SK-N-SH treated with all-trans-retinoic acid at 6 μM for 48 hours (cell line): ENCODE measurements around the gene PTCD1.

Experiments used
- ATAC-seq: fragments of 200-7000 bp; cut with Tn5 transposase; 3 replicates; pipeline ENCODE4 v1.9.1; 2020; ENCODE audit warnings: mild to moderate bottlenecking, moderate library complexity
- ARNTL ChIP-seq: fragments of 450-650 bp; formaldehyde crosslinking; IDR thresholded peaks from 2 replicates; pipeline ENCODE4 v1.5.0; 2020; ENCODE audit warnings: low read depth, mild to moderate bottlenecking, moderate library complexity, borderline replicate concordance
- BACH2 ChIP-seq: fragments of 250-450 bp; sonication (Bioruptor Pico); IDR thresholded peaks from 2 replicates; pipeline ENCODE4 v1.9.0; 2021; ENCODE audit warnings: mild to moderate bottlenecking, borderline replicate concordance
- CSDC2 ChIP-seq: fragments of 250-450 bp; sonication (Bioruptor Pico); IDR thresholded peaks from 2 replicates; pipeline ENCODE4 v1.5.0; 2020; ENCODE audit warnings: mild to moderate bottlenecking, moderate library complexity
- ESRRG ChIP-seq: fragments of 250-450 bp; sonication (Bioruptor Pico); IDR thresholded peaks from 2 replicates; pipeline ENCODE4 v1.6.1; 2021; ENCODE audit warnings: mild to moderate bottlenecking
- GLIS3 ChIP-seq: fragments of 250-450 bp; sonication (Bioruptor Pico); IDR thresholded peaks from 2 replicates; pipeline ENCODE4 v1.5.0; 2020; ENCODE audit warnings: mild to moderate bottlenecking, moderate library complexity
- ISL1 ChIP-seq: fragments of 250-450 bp; sonication (Bioruptor Pico); IDR thresholded peaks from 2 replicates; pipeline ENCODE4 v2.1.2; 2022; ENCODE audit warnings: mild to moderate bottlenecking, moderate library complexity
- OSR1 ChIP-seq: fragments of 250-450 bp; sonication (Bioruptor Pico); IDR thresholded peaks from 2 replicates; pipeline ENCODE4 v1.8.0; 2022; ENCODE audit warnings: moderate library complexity, mild to moderate bottlenecking, inconsistent platforms
- PPARA ChIP-seq: fragments of 250-450 bp; sonication (Bioruptor Pico); IDR thresholded peaks from 2 replicates; pipeline ENCODE4 v1.5.0; 2020; ENCODE audit warnings: mild to moderate bottlenecking, borderline replicate concordance
- RARB ChIP-seq: fragments of 250-450 bp; sonication (Bioruptor Pico); IDR thresholded peaks from 2 replicates; pipeline ENCODE4 v1.8.0; 2021; ENCODE audit warnings: mild to moderate bottlenecking, moderate library complexity
- TCF4 ChIP-seq: fragments of 250-450 bp; sonication (Bioruptor Pico); IDR thresholded peaks from 2 replicates; pipeline ENCODE4 v1.8.0; 2021; ENCODE audit warnings: mild to moderate bottlenecking, moderate library complexity, borderline replicate concordance
- ZC3H10 ChIP-seq: fragments of 250-450 bp; sonication (Bioruptor Pico); IDR thresholded peaks from 2 replicates; pipeline ENCODE4 v1.5.1; 2021; ENCODE audit warnings: mild to moderate bottlenecking, moderate library complexity
- ZFP30 ChIP-seq: fragments of 450-650 bp; formaldehyde crosslinking; IDR thresholded peaks from 2 replicates; pipeline ENCODE4 v1.5.0; 2022; ENCODE audit warnings: mild to moderate bottlenecking, moderate library complexity
- ZNF565 ChIP-seq: fragments of 450-650 bp; formaldehyde crosslinking; conservative IDR thresholded peaks from 2 replicates; pipeline ENCODE4 v1.5.0; 2020; ENCODE audit warnings: low read depth, mild to moderate bottlenecking, moderate library complexity
- ZNF70 ChIP-seq: fragments of 450-650 bp; formaldehyde crosslinking; IDR thresholded peaks from 2 replicates; pipeline ENCODE4 v1.5.0; 2020; ENCODE audit warnings: mild to moderate bottlenecking, moderate library complexity
- ZNF8 ChIP-seq: fragments of 450-650 bp; formaldehyde crosslinking; IDR thresholded peaks from 2 replicates; pipeline ENCODE4 v1.5.0; 2020; ENCODE audit warnings: mild to moderate bottlenecking, moderate library complexity
- TF ChIP-seq, protein P1 (sequence below): fragments of 250-450 bp; sonication (Bioruptor Pico); IDR thresholded peaks from 2 replicates; pipeline ENCODE4 v1.5.0; 2020; ENCODE audit warnings: mild to moderate bottlenecking, moderate library complexity
- TF ChIP-seq, protein P2 (sequence below): fragments of 250-450 bp; sonication (Bioruptor Pico); IDR thresholded peaks from 2 replicates; pipeline ENCODE4 v1.8.0; 2021; ENCODE audit warnings: low read depth, mild to moderate bottlenecking, moderate library complexity, borderline replicate concordance
- TF ChIP-seq, protein P3 (sequence below): fragments of 250-450 bp; sonication (Bioruptor Pico); IDR thresholded peaks from 2 replicates; pipeline ENCODE4 v1.8.0; 2020; ENCODE audit warnings: mild to moderate bottlenecking, moderate library complexity, borderline replicate concordance
- TF ChIP-seq, protein P4 (sequence below): fragments of 250-450 bp; sonication (Bioruptor Pico); IDR thresholded peaks from 2 replicates; pipeline ENCODE4 v1.5.1; 2021; ENCODE audit warnings: mild to moderate bottlenecking, moderate library complexity

Gene PTCD1

DNA sequence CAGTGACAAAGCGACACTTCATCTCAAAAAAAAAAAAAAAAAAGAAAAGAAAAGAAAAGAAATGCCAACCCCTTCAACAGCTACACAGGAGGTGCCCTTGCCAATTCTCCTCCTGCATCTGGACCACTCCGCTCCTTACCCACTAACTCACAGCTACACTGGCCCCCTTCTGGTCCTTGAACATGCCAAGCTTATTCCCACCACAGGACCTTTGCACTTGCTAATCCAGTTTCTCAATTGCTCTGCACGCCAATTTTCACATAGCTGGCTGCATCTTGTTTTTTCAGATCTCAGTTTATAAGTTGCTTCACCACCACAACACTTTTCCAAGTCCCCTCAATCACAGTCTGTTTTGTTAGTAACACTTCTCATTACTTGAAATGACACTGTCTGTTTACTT lies 35.7 kb downstream of the PTCD1 start:
- ATAC-seq, result no peak
- TF ChIP-seq ZNF8 (CRISPR knock-in tag) (no peak), ZC3H10 (CRISPR knock-in tag) (no peak), ISL1 (CRISPR knock-in tag) (no peak), ESRRG (no peak), ARNTL (CRISPR knock-in tag) (no peak), OSR1 (CRISPR knock-in tag) (no peak), TCF4 (CRISPR knock-in tag) (no peak), ZNF70 (CRISPR knock-in tag) (no peak), PPARA (CRISPR knock-in tag) (no peak), GLIS3 (CRISPR knock-in tag) (no peak), BACH2 (CRISPR knock-in tag) (no peak), ZNF565 (CRISPR knock-in tag) (no peak)
- TF ChIP-seq, protein P1, sequence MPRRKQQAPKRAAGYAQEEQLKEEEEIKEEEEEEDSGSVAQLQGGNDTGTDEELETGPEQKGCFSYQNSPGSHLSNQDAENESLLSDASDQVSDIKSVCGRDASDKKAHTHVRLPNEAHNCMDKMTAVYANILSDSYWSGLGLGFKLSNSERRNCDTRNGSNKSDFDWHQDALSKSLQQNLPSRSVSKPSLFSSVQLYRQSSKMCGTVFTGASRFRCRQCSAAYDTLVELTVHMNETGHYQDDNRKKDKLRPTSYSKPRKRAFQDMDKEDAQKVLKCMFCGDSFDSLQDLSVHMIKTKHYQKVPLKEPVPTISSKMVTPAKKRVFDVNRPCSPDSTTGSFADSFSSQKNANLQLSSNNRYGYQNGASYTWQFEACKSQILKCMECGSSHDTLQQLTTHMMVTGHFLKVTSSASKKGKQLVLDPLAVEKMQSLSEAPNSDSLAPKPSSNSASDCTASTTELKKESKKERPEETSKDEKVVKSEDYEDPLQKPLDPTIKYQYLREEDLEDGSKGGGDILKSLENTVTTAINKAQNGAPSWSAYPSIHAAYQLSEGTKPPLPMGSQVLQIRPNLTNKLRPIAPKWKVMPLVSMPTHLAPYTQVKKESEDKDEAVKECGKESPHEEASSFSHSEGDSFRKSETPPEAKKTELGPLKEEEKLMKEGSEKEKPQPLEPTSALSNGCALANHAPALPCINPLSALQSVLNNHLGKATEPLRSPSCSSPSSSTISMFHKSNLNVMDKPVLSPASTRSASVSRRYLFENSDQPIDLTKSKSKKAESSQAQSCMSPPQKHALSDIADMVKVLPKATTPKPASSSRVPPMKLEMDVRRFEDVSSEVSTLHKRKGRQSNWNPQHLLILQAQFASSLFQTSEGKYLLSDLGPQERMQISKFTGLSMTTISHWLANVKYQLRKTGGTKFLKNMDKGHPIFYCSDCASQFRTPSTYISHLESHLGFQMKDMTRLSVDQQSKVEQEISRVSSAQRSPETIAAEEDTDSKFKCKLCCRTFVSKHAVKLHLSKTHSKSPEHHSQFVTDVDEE, result no peak
- TF ChIP-seq, protein P2, sequence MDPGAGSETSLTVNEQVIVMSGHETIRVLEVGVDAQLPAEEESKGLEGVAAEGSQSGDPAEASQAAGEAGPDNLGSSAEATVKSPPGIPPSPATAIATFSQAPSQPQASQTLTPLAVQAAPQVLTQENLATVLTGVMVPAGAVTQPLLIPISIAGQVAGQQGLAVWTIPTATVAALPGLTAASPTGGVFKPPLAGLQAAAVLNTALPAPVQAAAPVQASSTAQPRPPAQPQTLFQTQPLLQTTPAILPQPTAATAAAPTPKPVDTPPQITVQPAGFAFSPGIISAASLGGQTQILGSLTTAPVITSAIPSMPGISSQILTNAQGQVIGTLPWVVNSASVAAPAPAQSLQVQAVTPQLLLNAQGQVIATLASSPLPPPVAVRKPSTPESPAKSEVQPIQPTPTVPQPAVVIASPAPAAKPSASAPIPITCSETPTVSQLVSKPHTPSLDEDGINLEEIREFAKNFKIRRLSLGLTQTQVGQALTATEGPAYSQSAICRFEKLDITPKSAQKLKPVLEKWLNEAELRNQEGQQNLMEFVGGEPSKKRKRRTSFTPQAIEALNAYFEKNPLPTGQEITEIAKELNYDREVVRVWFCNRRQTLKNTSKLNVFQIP (CRISPR knock-in tag), result no peak

DNA sequence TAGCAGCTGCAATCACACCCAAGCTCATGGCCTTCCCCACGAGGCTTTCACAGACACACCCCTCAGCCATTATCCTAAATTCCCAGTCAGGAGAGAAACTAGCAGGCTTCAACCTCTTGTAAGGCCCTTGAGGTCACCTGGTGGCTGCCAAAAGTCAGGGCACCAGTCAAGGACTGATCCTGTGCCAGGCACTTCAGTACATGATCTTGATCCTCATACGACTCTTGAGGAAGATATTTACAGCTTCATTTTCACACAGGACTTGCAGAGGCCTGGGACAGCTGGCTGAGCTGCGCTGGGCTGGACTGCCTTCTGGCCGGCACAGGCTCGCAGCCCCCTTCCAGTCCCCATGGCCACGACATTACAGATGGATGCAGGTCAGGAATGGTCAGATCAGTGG lies 39.0 kb downstream of the PTCD1 start:
- ATAC-seq, result no peak

DNA sequence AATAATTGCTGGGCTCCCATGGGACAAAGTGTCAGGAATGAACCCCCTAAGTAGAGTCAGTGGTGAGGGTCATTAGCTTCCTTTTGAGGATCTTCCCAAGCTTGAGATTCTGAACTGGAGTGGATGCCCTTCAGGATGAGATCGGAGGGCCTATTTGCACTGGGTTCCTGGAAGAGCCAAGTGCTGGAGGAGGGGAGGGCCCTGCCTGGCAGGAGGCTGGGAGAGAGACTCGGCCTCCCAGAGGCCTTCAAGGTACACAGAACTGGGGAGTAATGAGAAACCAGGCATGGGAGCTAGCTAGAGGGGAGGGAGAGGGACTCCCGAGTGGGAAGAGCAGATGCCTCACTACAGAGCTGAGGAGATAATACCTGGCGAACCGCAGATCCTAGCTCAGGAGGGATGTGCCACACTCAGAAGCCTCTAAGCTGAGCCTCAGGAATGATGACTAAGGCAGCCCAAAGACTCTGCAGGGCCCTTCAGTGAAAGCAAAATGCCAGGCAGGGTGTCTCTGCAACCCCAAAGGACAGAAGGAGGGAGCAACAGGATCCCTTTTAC lies 39.6 kb downstream of the PTCD1 start:
- 0 out of 2 replicates have a peak, but pooled peaks have one; percentile 32 for TF ChIP-seq ZC3H10 (CRISPR knock-in tag)
- no peak for TF ChIP-seq RARB (CRISPR knock-in tag)
- TF ChIP-seq, protein P3, sequence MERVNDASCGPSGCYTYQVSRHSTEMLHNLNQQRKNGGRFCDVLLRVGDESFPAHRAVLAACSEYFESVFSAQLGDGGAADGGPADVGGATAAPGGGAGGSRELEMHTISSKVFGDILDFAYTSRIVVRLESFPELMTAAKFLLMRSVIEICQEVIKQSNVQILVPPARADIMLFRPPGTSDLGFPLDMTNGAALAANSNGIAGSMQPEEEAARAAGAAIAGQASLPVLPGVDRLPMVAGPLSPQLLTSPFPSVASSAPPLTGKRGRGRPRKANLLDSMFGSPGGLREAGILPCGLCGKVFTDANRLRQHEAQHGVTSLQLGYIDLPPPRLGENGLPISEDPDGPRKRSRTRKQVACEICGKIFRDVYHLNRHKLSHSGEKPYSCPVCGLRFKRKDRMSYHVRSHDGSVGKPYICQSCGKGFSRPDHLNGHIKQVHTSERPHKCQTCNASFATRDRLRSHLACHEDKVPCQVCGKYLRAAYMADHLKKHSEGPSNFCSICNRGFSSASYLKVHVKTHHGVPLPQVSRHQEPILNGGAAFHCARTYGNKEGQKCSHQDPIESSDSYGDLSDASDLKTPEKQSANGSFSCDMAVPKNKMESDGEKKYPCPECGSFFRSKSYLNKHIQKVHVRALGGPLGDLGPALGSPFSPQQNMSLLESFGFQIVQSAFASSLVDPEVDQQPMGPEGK (CRISPR knock-in tag), result 0 out of 2 replicates have a peak, but pooled peaks have one; percentile 7
- ATAC-seq, result peak; percentile 3; the same call in 2 of the 3 replicates

More for the DNA sequence above, 39.0 kb downstream of the PTCD1 start:
- TF ChIP-seq ZFP30 (CRISPR knock-in tag) (no peak), ZNF8 (CRISPR knock-in tag) (no peak), ZNF70 (CRISPR knock-in tag) (no peak), ZC3H10 (CRISPR knock-in tag) (no peak), ESRRG (no peak), CSDC2 (no peak), TCF4 (CRISPR knock-in tag) (no peak)
- TF ChIP-seq, protein P3 (CRISPR knock-in tag), result no peak

DNA sequence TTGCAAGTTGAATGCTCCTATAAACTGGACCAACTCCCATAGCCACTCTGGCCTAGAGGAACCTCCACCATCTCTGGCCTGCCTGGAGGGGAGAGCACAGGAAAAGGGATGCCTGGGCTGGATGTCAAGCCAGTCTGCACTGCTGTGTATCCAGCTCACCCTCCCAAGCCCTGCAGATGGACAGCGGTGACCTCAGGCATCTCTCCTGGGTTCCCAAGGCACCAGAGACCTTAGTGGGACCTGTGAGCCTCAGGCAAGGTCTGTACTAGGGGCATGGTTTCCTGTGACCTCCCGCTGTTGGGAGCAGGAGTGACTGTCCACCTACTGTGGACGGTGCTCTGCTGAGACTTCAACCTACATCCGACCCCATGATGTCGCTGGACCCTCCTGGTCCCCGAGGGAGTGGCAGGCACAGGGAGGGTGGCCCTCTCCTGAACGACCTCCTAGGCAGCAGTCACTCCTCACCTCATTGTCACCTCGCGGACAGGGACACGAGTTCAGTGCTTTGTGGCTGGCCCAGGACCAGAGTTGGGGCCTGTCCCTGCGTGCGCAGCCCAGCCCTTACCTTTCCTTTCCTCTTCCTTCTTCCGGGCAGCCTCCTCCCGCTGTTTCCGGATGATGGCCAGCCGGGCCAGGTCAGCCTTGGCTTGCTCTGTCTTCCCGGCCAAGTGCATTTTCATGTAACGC lies 41.2 kb downstream of the PTCD1 start:
- no peak for TF ChIP-seq ZFP30 (CRISPR knock-in tag)
- TF ChIP-seq BACH2 (CRISPR knock-in tag), result no peak
- TF ChIP-seq, protein P4, sequence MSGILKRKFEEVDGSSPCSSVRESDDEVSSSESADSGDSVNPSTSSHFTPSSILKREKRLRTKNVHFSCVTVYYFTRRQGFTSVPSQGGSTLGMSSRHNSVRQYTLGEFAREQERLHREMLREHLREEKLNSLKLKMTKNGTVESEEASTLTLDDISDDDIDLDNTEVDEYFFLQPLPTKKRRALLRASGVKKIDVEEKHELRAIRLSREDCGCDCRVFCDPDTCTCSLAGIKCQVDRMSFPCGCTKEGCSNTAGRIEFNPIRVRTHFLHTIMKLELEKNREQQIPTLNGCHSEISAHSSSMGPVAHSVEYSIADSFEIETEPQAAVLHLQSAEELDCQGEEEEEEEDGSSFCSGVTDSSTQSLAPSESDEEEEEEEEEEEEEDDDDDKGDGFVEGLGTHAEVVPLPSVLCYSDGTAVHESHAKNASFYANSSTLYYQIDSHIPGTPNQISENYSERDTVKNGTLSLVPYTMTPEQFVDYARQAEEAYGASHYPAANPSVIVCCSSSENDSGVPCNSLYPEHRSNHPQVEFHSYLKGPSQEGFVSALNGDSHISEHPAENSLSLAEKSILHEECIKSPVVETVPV, result no peak
- TF ChIP-seq, all 23 proteins: peak for 0
- ATAC-seq, result no peak; the same call in 2 of the 3 replicates
